GM12875 (cell line): ENCODE data around the gene NUP54.

ENCODE experiments used
- H3K4me3 ChIP-seq: one replicate; pipeline ENCODE4 v1.5.1; 2011; ENCODE audit warnings: low read depth, low read length, control low read depth
- CTCF ChIP-seq: IDR thresholded peaks from 2 replicates; pipeline ENCODE4 v1.5.1; 2011; ENCODE audit warnings: low read depth, mild to moderate bottlenecking, control low read depth, inconsistent platforms, low read length, moderate library complexity, borderline replicate concordance; ENCODE audit not compliant: insufficient read depth

NUP54 gene

DNA sequence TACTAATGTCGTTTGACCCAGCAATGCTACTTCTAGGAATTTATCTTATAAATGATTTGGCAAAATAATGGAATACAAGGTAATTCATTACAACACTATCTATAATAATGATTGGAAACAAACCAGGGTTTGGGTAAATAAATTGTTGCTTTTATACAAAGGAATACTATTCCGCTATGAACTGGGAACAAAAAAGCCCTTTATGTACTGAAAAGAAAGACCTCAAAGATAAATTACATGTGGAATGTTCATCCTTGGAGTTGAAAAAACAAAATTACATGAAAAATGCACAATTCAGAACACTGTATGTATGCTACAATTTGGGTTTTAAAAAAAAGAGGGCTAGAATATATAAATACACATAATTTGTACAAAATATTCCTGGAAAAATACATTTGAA, 5.2 kb upstream of the NUP54 start:
- no peak for TF ChIP-seq CTCF
- H3K4me3 ChIP-seq, result no peak overlapping the region

- TF ChIP-seq CTCF, result no peak
- H3K4me3 ChIP-seq, result peak overlapping the region; percentile 87
These were observed 599 bp downstream of the NUP54 start for GRCh38 chr4:76147454-76148141.

DNA sequence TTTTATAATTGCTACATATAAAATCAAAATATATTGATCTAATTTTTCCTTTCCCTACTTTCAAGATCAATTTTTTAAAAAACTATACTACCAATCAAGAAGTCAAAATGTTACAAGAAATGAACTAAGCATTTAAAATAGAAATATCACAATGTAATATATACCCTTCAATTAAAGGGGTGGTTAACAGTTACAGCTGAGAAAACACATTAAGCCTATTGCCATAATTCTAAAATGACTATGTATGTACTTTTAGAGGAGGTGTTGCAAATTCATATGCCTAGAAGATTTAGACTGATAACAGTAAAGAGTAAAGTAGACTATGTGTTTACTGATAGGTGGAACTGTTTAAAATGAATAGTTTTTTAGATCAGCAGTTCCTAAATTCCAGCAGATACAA, 3.7 kb downstream of the NUP54 start:
- TF ChIP-seq CTCF, result no peak
- H3K4me3 ChIP-seq, result no peak overlapping the region

GRCh38 chr4:76141241-76141640, 7.0 kb downstream of the NUP54 start:
- TF ChIP-seq CTCF, result no peak
- no peak overlapping the region for H3K4me3 ChIP-seq

DNA sequence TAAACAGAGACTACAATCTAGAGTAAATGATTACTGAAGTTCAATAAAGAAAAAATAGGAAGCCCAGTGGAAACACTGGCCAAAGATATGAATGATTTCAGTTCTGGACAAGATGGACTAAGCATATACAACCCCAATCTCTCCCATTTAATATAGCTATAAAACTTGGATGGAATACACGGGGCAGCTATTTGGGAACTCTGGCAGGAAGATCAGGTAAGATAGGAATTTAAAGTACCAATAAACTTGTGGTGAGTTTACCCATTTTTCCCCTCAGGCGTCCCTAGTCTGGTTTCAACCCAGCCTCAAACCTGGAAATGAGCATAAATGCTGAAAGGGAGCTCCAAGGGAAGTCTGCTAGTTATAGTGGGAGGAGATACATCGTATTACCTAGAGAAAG, 20.4 kb downstream of the NUP54 start:
- no peak overlapping the region for H3K4me3 ChIP-seq

DNA sequence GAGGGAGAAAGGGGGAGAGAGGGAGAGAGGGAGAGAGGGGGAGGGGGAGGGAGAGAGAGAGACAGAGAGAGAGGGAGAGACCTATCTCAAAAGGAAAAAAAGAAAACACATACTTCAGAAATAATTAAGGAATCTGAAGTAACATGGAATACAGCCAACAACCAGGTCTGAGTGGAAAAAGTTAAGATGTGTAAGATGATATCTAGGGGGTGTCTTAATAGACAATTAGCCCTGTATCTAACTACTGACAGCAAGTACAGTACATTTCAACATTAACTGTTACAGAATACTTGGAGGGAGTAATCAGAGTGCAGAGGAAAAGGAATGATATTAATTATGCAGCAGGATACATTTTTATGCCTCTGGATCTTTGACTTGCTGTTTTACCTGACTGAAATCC, 22.4 kb downstream of the NUP54 start:
- TF ChIP-seq CTCF, result no peak

More for the DNA sequence above, 20.4 kb downstream of the NUP54 start:
- TF ChIP-seq CTCF, result no peak

GRCh38 chr4:76120199-76120598, 28.0 kb downstream of the NUP54 start:
- no peak for TF ChIP-seq CTCF

More for the DNA sequence above, 22.4 kb downstream of the NUP54 start:
- no peak overlapping the region for H3K4me3 ChIP-seq

More at GRCh38 chr4:76120199-76120598, 28.0 kb downstream of the NUP54 start:
- no peak overlapping the region for H3K4me3 ChIP-seq
